HEK293 (cell line): ENCODE data around the gene CDC42BPA.

ENCODE experiments used
- CTCF ChIA-PET: fragments of 350-600 bp; formaldehyde crosslinking; extraction: SDS; loops from one replicate; lab custom pipeline; 2021; ENCODE audit warnings: antibody characterized with exemption; lab: Yijun Ruan, JAX
- POLR2A ChIA-PET: fragments of 300-600 bp; formaldehyde crosslinking; extraction: SDS; loops from one replicate; lab custom pipeline; 2020; ENCODE audit warnings: antibody characterized with exemption, inconsistent platforms; lab: Yijun Ruan, JAX
- H3K27ac ChIP-seq: fragments of 200-500 bp; sonication (Bioruptor generic); 2 replicates; pipeline ENCODE4 v1.5.1; 2014; ENCODE audit warnings: low read depth, low read length, control low read depth, inconsistent platforms; ENCODE audit errors: extremely low read depth
- H3K36me3 ChIP-seq, 2 experiments: fragments of 200-500 bp in 1 of 2; sonication (Bioruptor generic) in 1 of 2; 1 replicate in 1 of 2; 2 replicates in 1 of 2; pipeline ENCODE4 v1.5.1; 2014 to 2017; ENCODE audit warnings: inconsistent platforms in 2 of 2, low read length in 2 of 2; ENCODE audit not compliant: control insufficient read depth in 2 of 2, insufficient read depth in 1 of 2
- H3K4me1 ChIP-seq: fragments of 200-500 bp; sonication (Bioruptor generic); 2 replicates; pipeline ENCODE4 v1.5.1; 2014; ENCODE audit warnings: mild to moderate bottlenecking, low read length, inconsistent platforms; ENCODE audit not compliant: control insufficient read depth, insufficient read depth
- H3K4me3 ChIP-seq: 2 replicates; pipeline ENCODE4 v1.5.1; 2011; ENCODE audit warnings: low read depth, mild to moderate bottlenecking, control low read depth, low read length, moderate library complexity
- H3K9me3 ChIP-seq: fragments of 200-500 bp; sonication (Bioruptor generic); 2 replicates; pipeline ENCODE4 v1.5.1; 2014; ENCODE audit warnings: low read depth, low read length, inconsistent platforms; ENCODE audit not compliant: control insufficient read depth, insufficient read depth
- GLI2 ChIP-seq: fragments of 450-650 bp; formaldehyde crosslinking; IDR thresholded peaks from 2 replicates; pipeline ENCODE4; 2017; ENCODE audit warnings: missing biosample characterization, missing genetic modification characterization, low read depth, borderline replicate concordance
- KLF8 ChIP-seq: fragments of 450-650 bp; formaldehyde crosslinking; IDR thresholded peaks from 2 replicates; pipeline ENCODE4 v1.5.1; 2016; ENCODE audit warnings: missing biosample characterization, missing genetic modification characterization
- ZFHX2 ChIP-seq: fragments of 450-650 bp; formaldehyde crosslinking; conservative IDR thresholded peaks from 2 replicates; pipeline ENCODE4 v1.5.1; 2016; ENCODE audit warnings: missing biosample characterization, missing genetic modification characterization
- ZIC2 ChIP-seq: fragments of 450-650 bp; formaldehyde crosslinking; IDR thresholded peaks from 2 replicates; pipeline ENCODE4 v1.5.1; 2016; ENCODE audit warnings: missing biosample characterization, missing genetic modification characterization
- ZNF146 ChIP-seq: fragments of 450-650 bp; formaldehyde crosslinking; IDR thresholded peaks from 2 replicates; pipeline ENCODE4 v1.5.1; 2016; ENCODE audit warnings: missing biosample characterization, missing genetic modification characterization
- ZNF214 ChIP-seq: fragments of 450-650 bp; formaldehyde crosslinking; IDR thresholded peaks from 2 replicates; pipeline ENCODE4 v1.5.1; 2017; ENCODE audit warnings: missing biosample characterization, mild to moderate bottlenecking, missing genetic modification characterization, borderline replicate concordance
- ZNF426 ChIP-seq: fragments of 450-650 bp; formaldehyde crosslinking; IDR thresholded peaks from 2 replicates; pipeline ENCODE4 v1.5.1; 2017; ENCODE audit warnings: missing biosample characterization, missing genetic modification characterization, mild to moderate bottlenecking, inconsistent platforms, moderate library complexity
- ZNF510 ChIP-seq: fragments of 450-650 bp; formaldehyde crosslinking; IDR thresholded peaks from 2 replicates; pipeline ENCODE4 v1.5.1; 2018; ENCODE audit warnings: mild to moderate bottlenecking, missing genetic modification characterization, missing biosample characterization; ENCODE audit not compliant: insufficient replicate concordance
- ZNF664 ChIP-seq: fragments of 450-650 bp; formaldehyde crosslinking; IDR thresholded peaks from 2 replicates; pipeline ENCODE4 v1.5.1; 2016; ENCODE audit warnings: missing biosample characterization, missing genetic modification characterization
- ZNF677 ChIP-seq: fragments of 450-650 bp; IDR thresholded peaks from 2 replicates; pipeline ENCODE4 v1.5.0; 2018; ENCODE audit warnings: missing biosample characterization, mild to moderate bottlenecking, missing genetic modification characterization, moderate library complexity
- ZSCAN23 ChIP-seq: fragments of 450-650 bp; formaldehyde crosslinking; IDR thresholded peaks from 2 replicates; pipeline ENCODE4 v1.5.1; 2016; ENCODE audit warnings: missing biosample characterization, missing genetic modification characterization
- TF ChIP-seq, protein P1 (sequence below): fragments of 450-650 bp; formaldehyde crosslinking; IDR thresholded peaks from 2 replicates; pipeline ENCODE4 v1.5.1; 2016; ENCODE audit warnings: missing biosample characterization, missing genetic modification characterization, borderline replicate concordance
- TF ChIP-seq, protein P2 (sequence below): fragments of 450-650 bp; IDR thresholded peaks from 2 replicates; pipeline ENCODE4 v1.5.1; 2018; ENCODE audit warnings: missing biosample characterization, missing genetic modification characterization
- TF ChIP-seq, protein P3 (sequence below): fragments of 450-650 bp; formaldehyde crosslinking; IDR thresholded peaks from 2 replicates; pipeline ENCODE4 v1.5.1; 2016; ENCODE audit warnings: missing biosample characterization, missing genetic modification characterization

CDC42BPA gene

DNA sequence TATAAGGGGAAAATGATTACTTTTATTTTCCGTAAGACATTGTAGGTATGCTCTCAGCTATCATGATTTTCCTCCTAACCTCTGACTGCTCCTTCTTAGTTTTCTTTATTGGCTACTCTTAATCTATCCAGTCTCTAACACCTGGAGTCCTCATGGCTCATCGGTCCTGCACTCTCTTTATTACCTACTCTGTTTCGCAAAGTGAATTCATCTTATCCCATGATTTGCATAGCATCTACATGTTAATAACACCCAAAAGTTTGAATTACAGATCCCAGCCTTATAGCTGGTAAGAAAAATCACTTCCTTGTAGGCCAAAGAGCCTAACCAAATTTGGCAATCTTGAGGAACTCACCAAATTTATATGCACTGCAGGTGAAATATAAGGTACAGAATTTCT lies 136.3 kb downstream of the CDC42BPA start (continued):
- TF ChIP-seq, protein P1, sequence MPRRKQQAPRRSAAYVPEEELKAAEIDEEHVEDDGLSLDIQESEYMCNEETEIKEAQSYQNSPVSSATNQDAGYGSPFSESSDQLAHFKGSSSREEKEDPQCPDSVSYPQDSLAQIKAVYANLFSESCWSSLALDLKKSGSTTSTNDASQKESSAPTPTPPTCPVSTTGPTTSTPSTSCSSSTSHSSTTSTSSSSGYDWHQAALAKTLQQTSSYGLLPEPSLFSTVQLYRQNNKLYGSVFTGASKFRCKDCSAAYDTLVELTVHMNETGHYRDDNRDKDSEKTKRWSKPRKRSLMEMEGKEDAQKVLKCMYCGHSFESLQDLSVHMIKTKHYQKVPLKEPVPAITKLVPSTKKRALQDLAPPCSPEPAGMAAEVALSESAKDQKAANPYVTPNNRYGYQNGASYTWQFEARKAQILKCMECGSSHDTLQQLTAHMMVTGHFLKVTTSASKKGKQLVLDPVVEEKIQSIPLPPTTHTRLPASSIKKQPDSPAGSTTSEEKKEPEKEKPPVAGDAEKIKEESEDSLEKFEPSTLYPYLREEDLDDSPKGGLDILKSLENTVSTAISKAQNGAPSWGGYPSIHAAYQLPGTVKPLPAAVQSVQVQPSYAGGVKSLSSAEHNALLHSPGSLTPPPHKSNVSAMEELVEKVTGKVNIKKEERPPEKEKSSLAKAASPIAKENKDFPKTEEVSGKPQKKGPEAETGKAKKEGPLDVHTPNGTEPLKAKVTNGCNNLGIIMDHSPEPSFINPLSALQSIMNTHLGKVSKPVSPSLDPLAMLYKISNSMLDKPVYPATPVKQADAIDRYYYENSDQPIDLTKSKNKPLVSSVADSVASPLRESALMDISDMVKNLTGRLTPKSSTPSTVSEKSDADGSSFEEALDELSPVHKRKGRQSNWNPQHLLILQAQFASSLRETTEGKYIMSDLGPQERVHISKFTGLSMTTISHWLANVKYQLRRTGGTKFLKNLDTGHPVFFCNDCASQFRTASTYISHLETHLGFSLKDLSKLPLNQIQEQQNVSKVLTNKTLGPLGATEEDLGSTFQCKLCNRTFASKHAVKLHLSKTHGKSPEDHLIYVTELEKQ: no peak
- no peak for TF ChIP-seq ZSCAN23
- TF ChIP-seq, all 188 proteins: peak for 0

DNA sequence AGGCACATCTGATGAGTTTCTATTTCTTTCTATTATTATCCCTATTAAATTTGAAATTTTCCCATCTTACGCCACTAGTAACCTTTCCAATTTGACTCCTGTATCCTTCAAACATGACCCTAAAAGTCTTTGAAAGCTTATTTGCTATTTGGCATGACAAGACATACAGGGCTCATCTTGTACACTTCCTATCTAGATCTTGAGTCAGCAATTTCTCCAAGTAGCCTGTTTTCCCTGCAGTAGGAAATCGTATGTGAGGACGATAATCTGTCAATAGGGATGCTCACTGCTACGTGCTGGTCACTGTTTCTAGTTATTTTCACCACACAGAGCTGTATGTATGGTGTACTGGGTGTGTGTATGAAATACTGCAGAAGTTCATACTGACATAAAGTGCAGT lies 142.7 kb downstream of the CDC42BPA start:
- Histone ChIP-seq H3K27ac (no peak overlapping the region), H3K4me3 (no peak overlapping the region), H3K4me1 (peaks cover 2% of the 10 kb centered on the region; the same call in 1 of the 2 replicates), H3K36me3 (peaks cover 0 to 4% of the 10 kb centered on the region in 2 experiments; a peak in 1 of 3 replicates), H3K9me3 (no peaks in the 10 kb centered on the region)
- ChIA-PET POLR2A (no interaction called here), CTCF (no interaction called here)
- no peak for TF ChIP-seq ZNF510 (tag by site-specific recombination)
- TF ChIP-seq KLF8 (tag by site-specific recombination): no peak
- TF ChIP-seq ZNF426 (tag by site-specific recombination): no peak
- TF ChIP-seq GLI2 (tag by site-specific recombination): no peak
- TF ChIP-seq ZFHX2 (tag by site-specific recombination): no peak
- no peak for TF ChIP-seq ZIC2 (tag by site-specific recombination)

DNA sequence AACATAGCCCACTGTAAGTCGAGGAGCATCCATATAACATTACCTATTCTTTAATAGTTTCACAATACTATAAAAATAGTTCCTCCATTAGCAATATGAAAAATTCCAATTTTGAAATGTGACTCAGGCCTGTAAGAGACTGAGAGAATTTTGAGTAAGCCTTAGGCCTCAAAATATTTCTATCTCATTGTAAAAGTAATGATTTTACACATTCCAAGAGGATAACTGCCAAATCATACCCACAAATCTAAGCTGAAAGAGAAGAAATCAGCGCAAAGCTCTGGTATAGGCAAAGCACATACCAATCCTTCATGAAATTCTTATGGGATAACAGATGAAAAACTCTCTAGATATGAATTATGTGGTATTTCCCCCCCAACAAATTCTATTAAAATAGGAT lies 144.1 kb downstream of the CDC42BPA start:
- Histone ChIP-seq H3K27ac (no peak overlapping the region), H3K4me1 (peaks cover 2% of the 10 kb centered on the region; the same call in 1 of the 2 replicates)
- TF ChIP-seq ZNF146 (tag by site-specific recombination): no peak
- no peak for TF ChIP-seq ZNF677 (tag by site-specific recombination)
- TF ChIP-seq, protein P2, sequence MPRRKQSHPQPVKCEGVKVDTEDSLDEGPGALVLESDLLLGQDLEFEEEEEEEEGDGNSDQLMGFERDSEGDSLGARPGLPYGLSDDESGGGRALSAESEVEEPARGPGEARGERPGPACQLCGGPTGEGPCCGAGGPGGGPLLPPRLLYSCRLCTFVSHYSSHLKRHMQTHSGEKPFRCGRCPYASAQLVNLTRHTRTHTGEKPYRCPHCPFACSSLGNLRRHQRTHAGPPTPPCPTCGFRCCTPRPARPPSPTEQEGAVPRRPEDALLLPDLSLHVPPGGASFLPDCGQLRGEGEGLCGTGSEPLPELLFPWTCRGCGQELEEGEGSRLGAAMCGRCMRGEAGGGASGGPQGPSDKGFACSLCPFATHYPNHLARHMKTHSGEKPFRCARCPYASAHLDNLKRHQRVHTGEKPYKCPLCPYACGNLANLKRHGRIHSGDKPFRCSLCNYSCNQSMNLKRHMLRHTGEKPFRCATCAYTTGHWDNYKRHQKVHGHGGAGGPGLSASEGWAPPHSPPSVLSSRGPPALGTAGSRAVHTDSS (tag by site-specific recombination): no peak
- TF ChIP-seq ZNF214 (tag by site-specific recombination): no peak
- TF ChIP-seq, all 188 proteins: peak for 0
- ChIA-PET POLR2A (no interaction called here), CTCF (interaction anchor here (0.6 kb wide), 1 partner anchor 127 kb away, joined by 3 read pairs; no protein-coding TSS in a partner anchor)
- Histone ChIP-seq H3K4me3 (no peak overlapping the region), H3K9me3 (no peaks in the 10 kb centered on the region), H3K36me3 (peaks cover 0 to 4% of the 10 kb centered on the region in 2 experiments; a peak in 1 of 3 replicates)

DNA sequence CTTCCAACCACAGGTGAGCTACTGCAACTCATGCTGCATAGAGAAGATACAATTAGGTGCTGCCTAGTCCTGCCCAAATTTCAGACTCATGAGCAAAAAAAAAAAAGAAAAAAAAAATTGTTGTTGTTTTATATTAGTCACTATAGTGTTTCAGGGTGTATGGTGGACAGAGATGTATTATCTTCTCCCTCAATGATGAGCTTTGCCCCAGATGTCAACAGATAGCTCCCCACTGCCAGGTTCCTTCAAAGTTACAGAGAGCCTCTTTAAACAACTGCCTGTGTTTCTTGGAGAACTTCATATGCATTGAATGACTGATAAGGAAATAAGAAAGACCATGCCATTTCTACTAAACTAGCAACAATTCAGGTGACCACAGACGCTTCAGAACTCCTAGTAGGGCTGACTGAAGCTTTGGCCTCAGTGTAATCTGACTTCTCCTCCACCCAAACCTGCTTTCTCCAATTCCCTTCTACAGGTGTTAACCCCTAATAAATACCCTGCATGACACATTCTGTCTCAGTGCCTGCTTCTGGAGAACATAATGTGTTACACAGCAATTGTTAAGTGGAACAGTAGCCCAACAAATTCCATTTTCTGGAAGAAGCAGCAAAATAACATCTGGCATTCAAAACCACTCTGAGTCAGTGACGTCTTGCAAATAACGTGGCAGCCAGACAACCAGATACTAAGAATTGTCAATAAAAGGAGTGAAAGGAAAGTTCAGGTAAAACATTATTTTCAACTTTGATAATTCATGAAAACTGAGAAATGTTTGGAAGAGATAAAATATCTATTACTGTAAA lies 147.7 kb downstream of the CDC42BPA start:
- TF ChIP-seq, protein P3, sequence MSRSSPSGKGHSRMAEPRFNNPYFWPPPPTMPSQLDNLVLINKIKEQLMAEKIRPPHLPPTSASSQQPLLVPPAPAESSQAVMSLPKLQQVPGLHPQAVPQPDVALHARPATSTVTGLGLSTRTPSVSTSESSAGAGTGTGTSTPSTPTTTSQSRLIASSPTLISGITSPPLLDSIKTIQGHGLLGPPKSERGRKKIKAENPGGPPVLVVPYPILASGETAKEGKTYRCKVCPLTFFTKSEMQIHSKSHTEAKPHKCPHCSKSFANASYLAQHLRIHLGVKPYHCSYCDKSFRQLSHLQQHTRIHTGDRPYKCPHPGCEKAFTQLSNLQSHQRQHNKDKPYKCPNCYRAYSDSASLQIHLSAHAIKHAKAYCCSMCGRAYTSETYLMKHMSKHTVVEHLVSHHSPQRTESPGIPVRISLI (tag by site-specific recombination): peak; percentile 28; the same call in 1 of the 2 replicates
- no peak for TF ChIP-seq ZNF664 (tag by site-specific recombination)
- H3K36me3 ChIP-seq: no peaks in the 10 kb centered on the region
- no peak overlapping the region for H3K4me3 ChIP-seq
- H3K4me1 ChIP-seq: peaks cover 2% of the 10 kb centered on the region; the same call in 1 of the 2 replicates
- ChIA-PET CTCF (interaction anchor here (0.7 kb wide), 1 partner anchor 29 kb away, joined by 3 read pairs; no protein-coding TSS in a partner anchor), POLR2A (no interaction called here)
- no peaks in the 10 kb centered on the region for H3K9me3 ChIP-seq
- no peak overlapping the region for H3K27ac ChIP-seq
